ENCODE data around the gene UQCR11. TPM values are rescaled to one million over a fixed set of nuclear protein-coding genes. Genes with fewer than 3 reads are reported as not detected.

Gene UQCR11
- total and polyA plus RNA-seq, 2 experiments from 2014 or later: 56.6 to 684 TPM

DNA sequence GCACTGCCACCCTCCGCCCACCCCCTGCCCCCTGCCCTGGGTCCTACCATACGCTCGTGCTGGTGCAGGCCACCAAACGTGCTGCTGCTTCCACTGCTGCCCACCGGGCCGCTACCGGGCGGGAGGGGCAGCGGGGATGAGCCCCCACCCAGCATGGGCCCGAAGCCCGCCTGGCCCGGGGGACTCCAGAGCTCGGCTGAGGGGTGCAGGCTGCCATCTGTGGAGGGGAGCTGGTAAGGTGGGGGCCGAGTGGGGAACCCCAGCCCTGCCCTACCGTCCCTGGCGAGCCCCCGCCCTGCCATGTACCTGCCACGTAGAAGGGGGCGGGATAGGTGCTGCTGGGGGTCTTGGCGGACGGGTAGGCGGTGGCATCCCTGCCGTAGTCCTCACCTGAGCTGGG is 16.7 kb upstream of the UQCR11 start:
- Histone ChIP-seq H3K4me3 (no peak overlapping the region), H3K79me2 (no peaks in the 10 kb centered on the region), H3K4me2 (no peak overlapping the region), H3K9me3 (ENCODE audit: low read depth) (no peaks in the 10 kb centered on the region), H3K4me1 (ENCODE audit: insufficient read depth) (no peaks in the 10 kb centered on the region), H4K20me1 (ENCODE audit: insufficient read depth, poor library complexity, severe bottlenecking) (no peaks in the 10 kb centered on the region), H3K27me3 (no peaks in the 10 kb centered on the region), H3K9me2 (replicated peaks; ENCODE audit: insufficient read depth) (no peaks in the 10 kb centered on the region), H2AFZ (no peak overlapping the region), H3K27ac (no peak overlapping the region), H3K36me3 (replicated peaks; ENCODE audit: insufficient read depth, low read depth) (no peaks in the 10 kb centered on the region)
- DNase-seq (ENCODE audit: low spot score): no peak
- WGBS (ENCODE audit: low lambda C conversion rate, missing lambda C conversion rate): 93% methylated on average over 12 of the region's 23 CpGs
- TF ChIP-seq EZH2 (IDR thresholded peaks at IDR 0.05; ENCODE audit: borderline replicate concordance) (no peak), EZH2phosphoT487 (IDR thresholded peaks at IDR 0.05; ENCODE audit: low read depth, severe bottlenecking, unreplicated experiment) (no peak)
- TF ChIP-seq, protein P1, sequence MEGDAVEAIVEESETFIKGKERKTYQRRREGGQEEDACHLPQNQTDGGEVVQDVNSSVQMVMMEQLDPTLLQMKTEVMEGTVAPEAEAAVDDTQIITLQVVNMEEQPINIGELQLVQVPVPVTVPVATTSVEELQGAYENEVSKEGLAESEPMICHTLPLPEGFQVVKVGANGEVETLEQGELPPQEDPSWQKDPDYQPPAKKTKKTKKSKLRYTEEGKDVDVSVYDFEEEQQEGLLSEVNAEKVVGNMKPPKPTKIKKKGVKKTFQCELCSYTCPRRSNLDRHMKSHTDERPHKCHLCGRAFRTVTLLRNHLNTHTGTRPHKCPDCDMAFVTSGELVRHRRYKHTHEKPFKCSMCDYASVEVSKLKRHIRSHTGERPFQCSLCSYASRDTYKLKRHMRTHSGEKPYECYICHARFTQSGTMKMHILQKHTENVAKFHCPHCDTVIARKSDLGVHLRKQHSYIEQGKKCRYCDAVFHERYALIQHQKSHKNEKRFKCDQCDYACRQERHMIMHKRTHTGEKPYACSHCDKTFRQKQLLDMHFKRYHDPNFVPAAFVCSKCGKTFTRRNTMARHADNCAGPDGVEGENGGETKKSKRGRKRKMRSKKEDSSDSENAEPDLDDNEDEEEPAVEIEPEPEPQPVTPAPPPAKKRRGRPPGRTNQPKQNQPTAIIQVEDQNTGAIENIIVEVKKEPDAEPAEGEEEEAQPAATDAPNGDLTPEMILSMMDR (IDR thresholded peaks at IDR 0.05; ENCODE audit: poor library complexity): no peak

DNA sequence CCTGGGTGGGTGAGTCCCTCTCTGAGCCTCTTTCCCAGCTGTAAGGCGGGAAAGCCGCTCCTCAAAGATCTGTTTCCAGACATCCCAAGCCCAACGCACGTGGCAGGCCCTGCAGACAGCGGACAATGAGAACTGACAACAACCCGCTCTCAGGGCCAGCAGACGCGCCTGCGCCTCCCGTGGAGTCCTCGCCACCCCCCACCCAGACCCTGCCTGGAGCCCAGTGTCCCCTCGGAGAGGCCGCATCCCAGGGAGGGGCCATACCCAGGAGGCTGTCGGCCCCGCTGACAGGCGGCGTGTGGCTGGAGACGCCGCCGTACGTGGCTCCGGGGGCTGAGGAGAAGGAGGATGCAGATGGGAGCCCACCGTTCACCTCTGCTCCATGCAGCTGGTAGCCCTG is 16.3 kb upstream of the UQCR11 start:
- Histone ChIP-seq H3K9me3 (ENCODE audit: low read depth) (no peaks in the 10 kb centered on the region), H3K27me3 (no peaks in the 10 kb centered on the region), H3K4me1 (ENCODE audit: insufficient read depth) (no peaks in the 10 kb centered on the region), H3K27ac (no peak overlapping the region), H4K20me1 (ENCODE audit: insufficient read depth, poor library complexity, severe bottlenecking) (peaks cover 3% of the 10 kb centered on the region), H3K9me2 (replicated peaks; ENCODE audit: insufficient read depth) (no peaks in the 10 kb centered on the region), H3K36me3 (replicated peaks; ENCODE audit: insufficient read depth, low read depth) (no peaks in the 10 kb centered on the region), H3K79me2 (no peaks in the 10 kb centered on the region), H3K4me2 (no peak overlapping the region), H3K4me3 (no peak overlapping the region), H2AFZ (no peak overlapping the region)
- 97% methylated on average over 18 of the region's 23 CpGs for WGBS (ENCODE audit: low lambda C conversion rate, missing lambda C conversion rate)
- DNase-seq (ENCODE audit: low spot score): no peak
- TF ChIP-seq EZH2 (IDR thresholded peaks at IDR 0.05; ENCODE audit: borderline replicate concordance) (no peak), EZH2phosphoT487 (IDR thresholded peaks at IDR 0.05; ENCODE audit: low read depth, severe bottlenecking, unreplicated experiment) (no peak)
- TF ChIP-seq, protein P1 (IDR thresholded peaks at IDR 0.05; ENCODE audit: poor library complexity): no peak

DNA sequence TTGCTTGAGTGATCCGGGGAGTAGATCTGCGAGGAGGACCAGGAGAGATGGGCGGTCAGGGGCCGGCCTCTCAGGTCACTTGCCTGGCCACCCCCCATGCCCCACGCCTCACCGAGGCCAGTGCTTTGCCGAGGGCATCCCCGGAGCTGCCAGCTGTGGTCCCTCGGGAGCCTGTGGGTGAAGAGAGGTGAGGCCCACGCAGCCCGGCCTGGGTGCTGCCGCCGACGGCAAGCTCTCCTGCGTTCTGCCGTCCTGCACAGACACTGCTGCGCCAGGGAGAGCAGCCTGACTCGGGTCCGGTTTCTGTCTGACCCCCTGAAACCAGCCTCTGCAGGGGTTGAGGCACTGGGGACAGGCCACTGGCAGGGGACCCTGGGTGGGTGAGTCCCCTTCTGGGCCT is 15.8 kb upstream of the UQCR11 start:
- no peak for TF ChIP-seq EZH2 (IDR thresholded peaks at IDR 0.05; ENCODE audit: borderline replicate concordance)
- no peak for TF ChIP-seq EZH2phosphoT487 (IDR thresholded peaks at IDR 0.05; ENCODE audit: low read depth, severe bottlenecking, unreplicated experiment)
- TF ChIP-seq, protein P1 (IDR thresholded peaks at IDR 0.05; ENCODE audit: poor library complexity): no peak
- H4K20me1 ChIP-seq (ENCODE audit: insufficient read depth, poor library complexity, severe bottlenecking): peaks cover 3% of the 10 kb centered on the region
- no peaks in the 10 kb centered on the region for H3K36me3 ChIP-seq (replicated peaks; ENCODE audit: insufficient read depth, low read depth)

DNA sequence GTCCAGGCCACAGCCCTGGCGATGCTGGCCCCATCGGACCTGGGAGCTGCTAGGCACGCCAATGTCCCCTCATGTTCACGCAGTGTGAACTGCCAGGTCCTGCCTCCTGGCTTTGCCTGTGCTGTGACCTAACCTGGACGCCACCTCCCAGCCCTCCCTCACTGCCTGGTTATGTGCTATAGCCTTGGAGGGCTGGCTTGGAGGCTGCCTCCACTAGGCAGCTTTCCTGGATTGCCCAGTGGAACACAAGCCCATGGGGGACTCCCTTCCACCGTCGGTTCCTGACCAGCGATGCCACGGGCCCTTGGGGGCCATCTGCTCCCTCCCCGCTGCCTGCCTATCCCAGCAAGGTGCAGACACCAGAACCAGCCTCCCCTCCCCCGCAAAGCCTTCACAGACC is 15.2 kb upstream of the UQCR11 start:
- DNase-seq (ENCODE audit: low spot score): no peak
- H3K9me3 ChIP-seq (ENCODE audit: low read depth): no peaks in the 10 kb centered on the region
- H3K27me3 ChIP-seq: no peaks in the 10 kb centered on the region
- H3K36me3 ChIP-seq (replicated peaks; ENCODE audit: insufficient read depth, low read depth): no peaks in the 10 kb centered on the region
- H3K9me2 ChIP-seq (replicated peaks; ENCODE audit: insufficient read depth): no peaks in the 10 kb centered on the region
- H3K27ac ChIP-seq: no peak overlapping the region
- TF ChIP-seq EZH2 (IDR thresholded peaks at IDR 0.05; ENCODE audit: borderline replicate concordance): no peak
- TF ChIP-seq, protein P1 (IDR thresholded peaks at IDR 0.05; ENCODE audit: poor library complexity): no peak
- no peak for TF ChIP-seq EZH2phosphoT487 (IDR thresholded peaks at IDR 0.05; ENCODE audit: low read depth, severe bottlenecking, unreplicated experiment)
- H4K20me1 ChIP-seq (ENCODE audit: insufficient read depth, poor library complexity, severe bottlenecking): peaks cover 3% of the 10 kb centered on the region
- H3K4me1 ChIP-seq (ENCODE audit: insufficient read depth): no peaks in the 10 kb centered on the region
- no peak overlapping the region for H2AFZ ChIP-seq
- 96% methylated on average over 9 of the region's 11 CpGs for WGBS (ENCODE audit: low lambda C conversion rate, missing lambda C conversion rate)
- H3K4me3 ChIP-seq: no peak overlapping the region
- H3K4me2 ChIP-seq: no peak overlapping the region
- no peaks in the 10 kb centered on the region for H3K79me2 ChIP-seq

More for the DNA sequence above, 15.8 kb upstream of the UQCR11 start:
- Histone ChIP-seq H3K9me3 (ENCODE audit: low read depth) (no peaks in the 10 kb centered on the region), H3K9me2 (replicated peaks; ENCODE audit: insufficient read depth) (no peaks in the 10 kb centered on the region), H2AFZ (no peak overlapping the region), H3K4me2 (no peak overlapping the region), H3K79me2 (no peaks in the 10 kb centered on the region), H3K4me3 (no peak overlapping the region), H3K27ac (no peak overlapping the region), H3K27me3 (no peaks in the 10 kb centered on the region), H3K4me1 (ENCODE audit: insufficient read depth) (no peaks in the 10 kb centered on the region)
- 91% methylated on average over 18 of the region's 19 CpGs for WGBS (ENCODE audit: low lambda C conversion rate, missing lambda C conversion rate)
- DNase-seq (ENCODE audit: low spot score): no peak

Data from hepatocyte (in vitro differentiated cells).